KBM-7 (cell line): ENCODE results near the gene OPRD1.
A peak's percentile ranks its signal among the peaks of the same experiment; 100 is the strongest.
"Not testable (repeated sequence)": the region's sequence is repeated elsewhere in the genome, so short reads cannot be mapped to it uniquely, and the experiment has no call there.

Experiments
- DNase-seq: peaks from one replicate; pipeline ENCODE4 v3.0.0-alpha.2; 2015
- in situ Hi-C: fragments of 300-500 bp; cut with MboI; formaldehyde crosslinking; loops from 2 replicates; pipeline ENCODE4 v1.14.3; 2020; ENCODE audit warnings: low sequenced_read_pairs, low pct_unique_long_range_greater_than_20kb, mixed read lengths

Gene OPRD1

GRCh38 chr1:28796352-28797211 lies 15.4 kb upstream of the OPRD1 start:
- in situ Hi-C loops = no loop called here

GRCh38 chr1:28800324-28800723 lies 11.6 kb upstream of the OPRD1 start:
- in situ Hi-C loops = no loop called here
- no peak for DNase-seq

More at GRCh38 chr1:28796352-28797211, 15.4 kb upstream of the OPRD1 start:
- no peak for DNase-seq

- DNase-seq = no peak
- in situ Hi-C loops = no loop called here
Observed at GRCh38 chr1:28801461-28801860, 10.5 kb upstream of the OPRD1 start.

- DNase-seq = no peak
- in situ Hi-C loops = no loop called here
Observed at GRCh38 chr1:28803051-28803450, 8.9 kb upstream of the OPRD1 start.

GRCh38 chr1:28803662-28804061 lies 8.3 kb upstream of the OPRD1 start:
- in situ Hi-C loops = no loop called here
- no peak for DNase-seq

- in situ Hi-C loops = no loop called here
- no peak for DNase-seq
Observed at GRCh38 chr1:28804071-28804470, 7.9 kb upstream of the OPRD1 start.

GRCh38 chr1:28807046-28807445 lies 4.9 kb upstream of the OPRD1 start:
- in situ Hi-C loops = no loop called here
- DNase-seq = no peak

- in situ Hi-C loops = no loop called here
- no peak for DNase-seq
Observed at GRCh38 chr1:28807986-28808385, 4.0 kb upstream of the OPRD1 start.

- in situ Hi-C loops = no loop called here
- DNase-seq = no peak
Observed at GRCh38 chr1:28811369-28811765, 603 bp upstream of the OPRD1 start.

GRCh38 chr1:28812669-28813468 lies 899 bp downstream of the OPRD1 start:
- in situ Hi-C loops = no loop called here
- DNase-seq = no peak

- no peak for DNase-seq
- in situ Hi-C loops = no loop called here
Observed at GRCh38 chr1:28813931-28814465, 2.0 kb downstream of the OPRD1 start.

GRCh38 chr1:28815533-28816185 lies 3.7 kb downstream of the OPRD1 start:
- in situ Hi-C loops = no loop called here
- peak; percentile 23 for DNase-seq

- in situ Hi-C loops = no loop called here
- DNase-seq = no peak
Observed at GRCh38 chr1:28817133-28817532, 5.2 kb downstream of the OPRD1 start.

GRCh38 chr1:28819020-28819419 lies 7.0 kb downstream of the OPRD1 start:
- in situ Hi-C loops = no loop called here
- DNase-seq = no peak

GRCh38 chr1:28822799-28823198 lies 10.8 kb downstream of the OPRD1 start:
- in situ Hi-C loops = no loop called here
- DNase-seq = no peak

GRCh38 chr1:28824061-28824460 lies 12.1 kb downstream of the OPRD1 start:
- in situ Hi-C loops, DNase-seq: not testable (repeated sequence)

GRCh38 chr1:28828227-28828858 lies 16.4 kb downstream of the OPRD1 start:
- in situ Hi-C loops, DNase-seq: not testable (repeated sequence)

GRCh38 chr1:28830814-28831213 lies 18.8 kb downstream of the OPRD1 start:
- in situ Hi-C loops = no loop called here
- DNase-seq = no peak

- in situ Hi-C loops = no loop called here
- no peak for DNase-seq
Observed at GRCh38 chr1:28832966-28833365, 21.0 kb downstream of the OPRD1 start.
